ENCODE data around the gene REN. TPM values are rescaled to one million over a fixed set of nuclear protein-coding genes. Genes with fewer than 3 reads are reported as not detected.

The REN gene
- total and polyA plus RNA-seq, 9 of the 15 experiments (the other 6 are each of a cell fraction or from before 2014, with no cell fraction given) = 1.7 to 9.9 (median 3.1) TPM

GRCh38 chr1:204194771-204195170, 28.6 kb upstream of the REN start:
- H3K9me3 ChIP-seq (replicated peaks; ENCODE audit: control insufficient read depth, insufficient read depth, low read depth, low read length) = no peaks in the 10 kb centered on the region; the same call in 1 of the 2 replicates
- no peaks in the 10 kb centered on the region for H4K20me1 ChIP-seq (replicated peaks; ENCODE audit: control insufficient read depth, insufficient read depth, low read length)
- ATAC-seq = no peak
- peaks cover 0 to 4% of the 10 kb centered on the region in 2 experiments; a peak in 2 of 5 replicates for H3K4me1 ChIP-seq (replicated peaks in 1 of 2; ENCODE audit: control insufficient read depth in 2 of 2, insufficient read depth in 2 of 2, low read length in 2 of 2)
- H3K27ac ChIP-seq (ENCODE audit: extremely low read depth, low read depth, low read length) = no peak overlapping the region
- H3K79me2 ChIP-seq (ENCODE audit: control insufficient read depth, insufficient read depth, low read length) = no peaks in the 10 kb centered on the region
- H3K36me3 ChIP-seq (ENCODE audit: control insufficient read depth, insufficient read depth, low read length) = no peaks in the 10 kb centered on the region
- no peak overlapping the region for H3K4me2 ChIP-seq (ENCODE audit: insufficient read depth, low read length)
- no TSS peak for BruUV-seq (replicated peaks)
- 11% methylated on average over 6 of the region's 7 CpGs for WGBS (ENCODE audit: insufficient coverage, low coverage, missing lambda C conversion rate)
- no peak for DNase-seq (ENCODE audit: extremely low read depth in 1 of 4, low spot score in 3 of 4)
- peaks cover 30 to 71% of the 10 kb centered on the region in 2 experiments for H3K27me3 ChIP-seq (ENCODE audit: control insufficient read depth in 2 of 2, insufficient read depth in 2 of 2, low read length in 2 of 2)
- in situ Hi-C loops (cut with MboI) (no loop called here), intact Hi-C loops (cut with micrococcal nuclease) (no loop called here)
- POLR2A ChIA-PET = interaction anchor here (0.5 to 0.7 kb wide), 3 partner anchors 95 to 889 kb away, joined by 3 read pairs; no protein-coding TSS in a partner anchor
- FAIRE-seq = no peak
- no peak overlapping the region for H3K4me3 ChIP-seq
- H2AFZ ChIP-seq (ENCODE audit: low read depth, low read length) = no peak overlapping the region
- no peak overlapping the region for H3K9ac ChIP-seq (ENCODE audit: insufficient read depth in 1 of 2, low read depth in 2 of 2, low read length in 2 of 2)
- CTCF ChIA-PET (ENCODE audit: low intra/inter-chr PET ratio) = no interaction called here
- H3K9me1 ChIP-seq (ENCODE audit: control insufficient read depth, insufficient read depth, low read length) = no peaks in the 10 kb centered on the region
- TF ChIP-seq POLR3A (IDR thresholded peaks at IDR 0.05; ENCODE audit: borderline replicate concordance, extremely low read depth, insufficient read depth, insufficient read length) = no peak
- no peak for TF ChIP-seq JUN (IDR thresholded peaks at IDR 0.05; ENCODE audit: borderline replicate concordance, low read depth, low read length)
- TF ChIP-seq JUN (CRISPR knock-in tag; IDR thresholded peaks at IDR 0.05; ENCODE audit: borderline replicate concordance) = 0 out of 2 replicates have a peak, but pooled peaks have one; percentile 49
- TF ChIP-seq EHMT2 (IDR thresholded peaks at IDR 0.05) = no peak
- TF ChIP-seq ZNF121 (CRISPR knock-in tag; conservative IDR thresholded peaks at IDR 0.05) = peak; percentile 53; the same call in 1 of the 2 replicates
- TF ChIP-seq ZBTB33 (CRISPR knock-in tag; IDR thresholded peaks at IDR 0.05) = no peak

Data from K562 (cell line).